ENCODE results near the gene DAD1. TPM values are rescaled to one million over a fixed set of nuclear protein-coding genes. Genes with fewer than 3 reads are reported as not detected.

DAD1 gene
- total RNA-seq, 1 donor from 2014 or later, result 122 TPM

DNA sequence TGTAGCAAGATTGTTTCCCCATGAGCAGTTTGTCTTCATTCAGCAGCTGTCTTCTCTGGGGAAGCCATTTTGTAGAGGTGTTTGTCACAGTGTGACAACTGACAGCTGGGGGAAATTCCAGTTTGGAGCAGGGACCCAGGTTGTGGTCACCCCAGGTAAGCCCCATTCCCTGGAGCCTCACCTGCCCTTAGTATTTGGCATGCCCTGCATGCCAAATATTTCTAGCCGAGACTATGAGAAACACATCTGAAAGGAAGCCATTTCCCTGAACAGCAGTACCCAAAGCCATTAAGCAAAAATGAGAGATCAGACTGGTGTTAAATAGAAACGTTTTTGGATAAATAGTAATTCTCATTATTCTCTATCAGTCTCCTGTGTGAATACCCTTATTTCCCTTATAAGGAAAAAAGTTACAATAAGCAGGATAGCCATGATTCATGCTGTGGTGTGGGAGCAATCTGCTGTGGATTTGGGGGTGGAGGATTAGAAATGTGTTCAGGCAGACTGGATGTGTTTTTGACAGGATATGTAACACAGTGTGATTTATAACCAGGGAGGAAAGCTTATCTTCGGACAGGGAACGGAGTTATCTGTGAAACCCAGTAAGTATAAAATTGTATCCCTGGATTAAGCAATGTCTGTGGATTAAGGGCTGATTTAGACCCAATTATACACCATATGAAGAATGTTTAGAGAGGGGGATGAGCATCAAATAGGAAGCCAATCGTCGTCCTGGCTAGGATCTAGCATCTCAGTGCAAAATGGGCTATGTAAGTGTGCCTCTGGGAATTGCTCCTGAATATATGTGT is 68.9 kb downstream of the DAD1 start:
- Mint-ChIP-seq H3K9me3 (ENCODE audit: unreplicated experiment) (no peaks in the 10 kb centered on the region), H3K27me3 (ENCODE audit: unreplicated experiment) (no peaks in the 10 kb centered on the region), H3K4me3 (ENCODE audit: unreplicated experiment) (no peak overlapping the region), H3K4me1 (ENCODE audit: low read depth, unreplicated experiment) (no peaks in the 10 kb centered on the region), H3K36me3 (ENCODE audit: unreplicated experiment) (no peaks in the 10 kb centered on the region), H3K27ac (ENCODE audit: unreplicated experiment) (no peak overlapping the region)
- DNase-seq, result no peak
- TF ChIP-seq, protein P1, sequence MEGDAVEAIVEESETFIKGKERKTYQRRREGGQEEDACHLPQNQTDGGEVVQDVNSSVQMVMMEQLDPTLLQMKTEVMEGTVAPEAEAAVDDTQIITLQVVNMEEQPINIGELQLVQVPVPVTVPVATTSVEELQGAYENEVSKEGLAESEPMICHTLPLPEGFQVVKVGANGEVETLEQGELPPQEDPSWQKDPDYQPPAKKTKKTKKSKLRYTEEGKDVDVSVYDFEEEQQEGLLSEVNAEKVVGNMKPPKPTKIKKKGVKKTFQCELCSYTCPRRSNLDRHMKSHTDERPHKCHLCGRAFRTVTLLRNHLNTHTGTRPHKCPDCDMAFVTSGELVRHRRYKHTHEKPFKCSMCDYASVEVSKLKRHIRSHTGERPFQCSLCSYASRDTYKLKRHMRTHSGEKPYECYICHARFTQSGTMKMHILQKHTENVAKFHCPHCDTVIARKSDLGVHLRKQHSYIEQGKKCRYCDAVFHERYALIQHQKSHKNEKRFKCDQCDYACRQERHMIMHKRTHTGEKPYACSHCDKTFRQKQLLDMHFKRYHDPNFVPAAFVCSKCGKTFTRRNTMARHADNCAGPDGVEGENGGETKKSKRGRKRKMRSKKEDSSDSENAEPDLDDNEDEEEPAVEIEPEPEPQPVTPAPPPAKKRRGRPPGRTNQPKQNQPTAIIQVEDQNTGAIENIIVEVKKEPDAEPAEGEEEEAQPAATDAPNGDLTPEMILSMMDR (IDR thresholded peaks at IDR 0.05; ENCODE audit: partially characterized antibody, unreplicated experiment), result no peak

DNA sequence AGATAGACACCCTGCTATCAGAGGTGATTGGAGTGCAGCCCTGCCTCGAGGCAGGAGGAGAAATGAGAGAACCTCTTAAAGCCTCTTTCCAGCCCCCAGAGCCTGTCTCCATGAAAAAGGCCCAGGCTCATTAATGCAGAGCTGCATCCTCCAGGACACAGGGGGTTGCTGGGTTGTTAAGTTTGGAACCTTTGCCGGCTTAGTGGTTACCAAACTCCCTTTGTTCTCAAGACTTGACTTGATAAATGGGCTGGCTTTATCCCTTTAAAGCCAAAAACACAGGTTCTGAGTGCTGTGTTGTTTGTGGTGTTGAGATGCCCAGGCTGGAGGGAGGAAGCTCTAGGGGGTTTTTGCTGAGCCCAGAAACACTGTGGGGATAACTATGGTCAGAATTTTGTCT is 71.0 kb downstream of the DAD1 start:
- peaks cover 1% of the 10 kb centered on the region for H3K9me3 Mint-ChIP-seq (ENCODE audit: unreplicated experiment)
- DNase-seq, result no peak
- no peak overlapping the region for H3K27ac Mint-ChIP-seq (ENCODE audit: unreplicated experiment)

DNA sequence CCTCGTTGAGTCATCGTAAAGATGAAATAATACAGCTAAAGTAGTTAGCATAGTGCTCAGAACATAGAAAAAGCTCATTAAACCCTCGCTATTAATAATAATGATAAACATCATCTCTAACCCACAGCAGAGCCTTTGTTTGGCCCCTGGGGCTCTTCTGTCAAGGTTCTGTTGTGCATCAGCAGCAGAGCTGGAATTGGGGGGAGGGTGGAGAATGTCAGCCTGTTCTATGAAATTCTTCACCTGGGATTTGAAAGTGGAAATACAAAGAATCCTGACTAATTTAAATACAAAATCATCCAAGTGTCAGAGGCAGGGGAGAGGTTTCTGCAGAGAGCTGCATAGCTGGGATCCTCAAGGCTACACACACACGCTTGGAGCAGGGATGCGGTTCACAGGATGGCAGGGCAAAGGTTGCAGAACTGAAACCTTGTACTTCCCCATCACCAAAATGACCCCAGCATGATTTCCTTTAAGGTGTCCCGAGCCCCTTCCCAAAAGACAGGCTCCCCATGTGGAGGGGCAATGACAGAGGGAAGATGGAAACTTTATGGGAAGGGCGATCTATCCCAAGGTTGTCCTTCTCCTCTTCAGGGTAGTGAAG is 71.8 kb downstream of the DAD1 start:
- no peak for DNase-seq
- Mint-ChIP-seq H3K27me3 (ENCODE audit: unreplicated experiment) (no peaks in the 10 kb centered on the region), H3K27ac (ENCODE audit: unreplicated experiment) (no peak overlapping the region), H3K9me3 (ENCODE audit: unreplicated experiment) (peaks cover 1% of the 10 kb centered on the region), H3K4me3 (ENCODE audit: unreplicated experiment) (no peak overlapping the region), H3K36me3 (ENCODE audit: unreplicated experiment) (no peaks in the 10 kb centered on the region), H3K4me1 (ENCODE audit: low read depth, unreplicated experiment) (no peaks in the 10 kb centered on the region)
- TF ChIP-seq, protein P1 (IDR thresholded peaks at IDR 0.05; ENCODE audit: partially characterized antibody, unreplicated experiment), result no peak

More for the DNA sequence above, 71.0 kb downstream of the DAD1 start:
- no peaks in the 10 kb centered on the region for H3K27me3 Mint-ChIP-seq (ENCODE audit: unreplicated experiment)
- H3K4me3 Mint-ChIP-seq (ENCODE audit: unreplicated experiment), result peak overlapping the region; percentile 5
- TF ChIP-seq, protein P1 (IDR thresholded peaks at IDR 0.05; ENCODE audit: partially characterized antibody, unreplicated experiment), result no peak
- H3K4me1 Mint-ChIP-seq (ENCODE audit: low read depth, unreplicated experiment), result no peaks in the 10 kb centered on the region
- no peaks in the 10 kb centered on the region for H3K36me3 Mint-ChIP-seq (ENCODE audit: unreplicated experiment)

DNA sequence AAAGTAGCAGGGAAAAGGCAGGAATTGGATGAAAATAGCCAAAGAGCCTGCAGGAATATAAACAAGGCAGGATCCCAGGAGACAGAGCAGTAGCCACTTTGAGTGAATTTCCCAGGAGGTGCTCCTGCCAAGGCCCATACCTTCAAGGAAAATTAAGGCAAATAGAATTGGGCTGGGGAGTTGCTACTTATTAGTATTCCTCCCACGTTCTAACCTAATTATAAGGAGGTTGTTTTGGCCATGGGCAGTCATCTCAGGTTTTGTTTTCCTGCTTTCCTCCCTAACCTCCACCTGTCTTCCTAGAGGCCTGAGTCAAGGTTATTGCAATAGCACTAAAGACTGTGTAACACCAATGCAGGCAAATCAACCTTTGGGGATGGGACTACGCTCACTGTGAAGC is 73.1 kb downstream of the DAD1 start:
- TF ChIP-seq, protein P1 (IDR thresholded peaks at IDR 0.05; ENCODE audit: partially characterized antibody, unreplicated experiment), result no peak
- no peak for DNase-seq
- Mint-ChIP-seq H3K27me3 (ENCODE audit: unreplicated experiment) (no peaks in the 10 kb centered on the region), H3K27ac (ENCODE audit: unreplicated experiment) (no peak overlapping the region), H3K4me1 (ENCODE audit: low read depth, unreplicated experiment) (no peaks in the 10 kb centered on the region), H3K36me3 (ENCODE audit: unreplicated experiment) (no peaks in the 10 kb centered on the region), H3K9me3 (ENCODE audit: unreplicated experiment) (peaks cover 1% of the 10 kb centered on the region), H3K4me3 (ENCODE audit: unreplicated experiment) (no peak overlapping the region)

Other genes with a start within 250 kb of the DAD1 start
- 8.1 TPM for gene ABHD4, start 9.1 kb upstream of the DAD1 start, total RNA-seq (ENCODE audit: unreplicated experiment)
- gene OR6J1, start 55.1 kb upstream of the DAD1 start, total RNA-seq (ENCODE audit: unreplicated experiment), result not detected
- 80.3 TPM for gene OXA1L, start 177.5 kb upstream of the DAD1 start, total RNA-seq (ENCODE audit: unreplicated experiment)
- 1.7 TPM for gene SLC7A7, start 226.2 kb upstream of the DAD1 start, total RNA-seq (ENCODE audit: unreplicated experiment)
- 67.9 TPM for gene MRPL52, start 240.7 kb upstream of the DAD1 start, total RNA-seq (ENCODE audit: unreplicated experiment)
- gene MMP14, start 247.4 kb upstream of the DAD1 start, total RNA-seq (ENCODE audit: unreplicated experiment), result 162 TPM

Measured in glutamatergic neuron (in vitro differentiated cells).